HG03108 (cell line): ENCODE results near the gene HTRA2.
"Not testable (repeated sequence)": the region's sequence is repeated elsewhere in the genome, so short reads cannot be mapped to it uniquely, and the experiment has no call there.

Source experiments
- ATAC-seq: cut with Tn5 transposase; IDR thresholded peaks from one replicate; pipeline ENCODE4 v1.9.1; 2021; ENCODE audit warnings: moderate library complexity; ENCODE audit not compliant: unreplicated experiment

HTRA2 gene

GRCh38 chr2:74558284-74559230 lies 28.8 kb downstream of the HTRA2 start:
- no peak for ATAC-seq

- ATAC-seq = no peak
These were observed 30.2 kb downstream of the HTRA2 start for GRCh38 chr2:74559912-74560311.

GRCh38 chr2:74560591-74560990 lies 30.9 kb downstream of the HTRA2 start:
- no peak for ATAC-seq

GRCh38 chr2:74561022-74561421 lies 31.3 kb downstream of the HTRA2 start:
- ATAC-seq = not testable (repeated sequence)

- ATAC-seq = no peak
These were observed 32.5 kb downstream of the HTRA2 start for GRCh38 chr2:74562126-74562775.

- no peak for ATAC-seq
These were observed 34.5 kb downstream of the HTRA2 start for GRCh38 chr2:74564222-74564621.

GRCh38 chr2:74566076-74566753 lies 36.5 kb downstream of the HTRA2 start:
- ATAC-seq = no peak

GRCh38 chr2:74566754-74567085 lies 37.0 kb downstream of the HTRA2 start:
- no peak for ATAC-seq

GRCh38 chr2:74567881-74568280 lies 38.1 kb downstream of the HTRA2 start:
- no peak for ATAC-seq

- no peak for ATAC-seq
These were observed 40.0 kb downstream of the HTRA2 start for GRCh38 chr2:74569686-74570085.

- peak; percentile 64 for ATAC-seq
These were observed 41.3 kb downstream of the HTRA2 start for GRCh38 chr2:74571058-74571457.

- no peak for ATAC-seq
These were observed 42.6 kb downstream of the HTRA2 start for GRCh38 chr2:74572178-74572925.

- ATAC-seq = peak; percentile 37
These were observed 44.2 kb downstream of the HTRA2 start for GRCh38 chr2:74573747-74574562.

GRCh38 chr2:74575320-74575719 lies 45.6 kb downstream of the HTRA2 start:
- ATAC-seq = no peak

GRCh38 chr2:74576211-74576862 lies 46.6 kb downstream of the HTRA2 start:
- ATAC-seq = no peak

GRCh38 chr2:74576863-74577229 lies 47.1 kb downstream of the HTRA2 start:
- ATAC-seq = no peak

- ATAC-seq = no peak
These were observed 47.7 kb downstream of the HTRA2 start for GRCh38 chr2:74577448-74577847.

GRCh38 chr2:74578408-74578807 lies 48.7 kb downstream of the HTRA2 start:
- peak; percentile 51 for ATAC-seq

GRCh38 chr2:74581463-74581862 lies 51.7 kb downstream of the HTRA2 start:
- no peak for ATAC-seq

GRCh38 chr2:74582184-74582583 lies 52.5 kb downstream of the HTRA2 start:
- ATAC-seq = no peak
